Aorta (tissue), 5 donors: Measurements from ENCODE around the gene INTS15. TPM values are rescaled to one million over a fixed set of nuclear protein-coding genes. Genes with fewer than 3 reads are reported as not detected.
A peak's percentile ranks its signal among the peaks of the same experiment; 100 is the strongest.
"Not testable (repeated sequence)": the region's sequence is repeated elsewhere in the genome, so short reads cannot be mapped to it uniquely, and the experiment has no call there.

Experiments used
- ATAC-seq: fragments of 200-7000 bp; cut with Tn5 transposase; one replicate; pipeline ENCODE4 v1.9.1; 2022; ENCODE audit warnings: moderate library complexity; ENCODE audit not compliant: low FRiP score
- DNase-seq, 2 donors: peaks; one replicate each; pipeline ENCODE4 v3.0.0-alpha.2; 2020
- H3K27ac ChIP-seq, 2 donors: one replicate each; pipeline ENCODE4 v1.5.1; 2013; ENCODE audit warnings: low read length in 2 of 2, mild to moderate bottlenecking in 2 of 2, moderate library complexity in 2 of 2, control low read depth in 1 of 2, inconsistent platforms in 1 of 2, low read depth in 1 of 2
- H3K27me3 ChIP-seq, 2 donors: one replicate each; pipeline ENCODE4 v1.6.1; 2013; ENCODE audit warnings: control low read depth in 1 of 2, low read length in 1 of 2, mild to moderate bottlenecking in 1 of 2, moderate library complexity in 1 of 2; ENCODE audit not compliant: insufficient read depth in 2 of 2, control insufficient read depth in 1 of 2
- H3K36me3 ChIP-seq, 2 donors: one replicate each; pipeline ENCODE4 v1.6.1; 2013; ENCODE audit warnings: control low read depth in 1 of 2, low read length in 1 of 2, mild to moderate bottlenecking in 1 of 2; ENCODE audit not compliant: insufficient read depth in 2 of 2, control insufficient read depth in 1 of 2
- H3K4me1 ChIP-seq, 2 donors: one replicate each; pipeline ENCODE4 v1.6.1; 2013; ENCODE audit warnings: low read length in 2 of 2, control low read depth in 1 of 2, mild to moderate bottlenecking in 1 of 2, moderate library complexity in 1 of 2; ENCODE audit not compliant: insufficient read depth in 2 of 2, control insufficient read depth in 1 of 2
- H3K4me3 ChIP-seq, 2 donors: one replicate each; pipeline ENCODE4 v1.5.1; 2013; ENCODE audit warnings: low read length in 2 of 2, control low read depth in 1 of 2, mild to moderate bottlenecking in 1 of 2
- H3K9me3 ChIP-seq: one replicate; pipeline ENCODE4 v1.6.1; 2013; ENCODE audit warnings: mild to moderate bottlenecking, low read length; ENCODE audit not compliant: control insufficient read depth
- WGBS, 2 donors: extraction: QIAGEN DNeasy Blood & Tissue Kit; methylation state at CpG; one replicate each; pipeline ENCODE4 v1.1.7; 2013; 5-methylcytosine and 5-hydroxymethylcytosine counted together
- intact Hi-C, 2 donors: fragments of 100-400 bp; cut with DNase I; formaldehyde crosslinking; loops; one replicate each; pipeline versions ENCODE4 v1.14.2 to v1.15.0; 2022
- polyA plus RNA-seq, 2 donors: library from polyadenylated mRNA; stranded (reverse); fragments of 200-250 nt; gene quantifications; one replicate each; pipeline ENCODE4 v1.2.3, GENCODE V29; 2013
- total RNA-seq, 2 donors: library from RNA; stranded (reverse); fragmentation: NEBNext Ultra II Directional; extraction: Animal tissue kit (Norgen Biotek cat#: 25700); gene quantifications; one replicate each; pipeline ENCODE4 v1.2.1, GENCODE V29; 2021
- donor health status: healthy with polysubstance abuse.
- donor health status: Bipolar disorder and iron deficiency.
- donor health status: DM: no; HTN: no; CAD: no.
- donor health status: DM: no; HTN: no; CAD: no.
- donor health status: DM: yes; HTN: yes; CAD: no.

Gene INTS15
- total and polyA plus RNA-seq, 4 donors: 12.8 to 28.8 (median 24.5) TPM

GRCh38 chr7:6575281-6576023 is 14.4 kb upstream of the INTS15 start:
- DNase-seq (no peak), ATAC-seq (no peak)
- 59 to 70% methylated on average over 9 of the region's 9 CpGs for WGBS, 2 donors
- H3K4me3 ChIP-seq: no peak overlapping the region
- no peak overlapping the region for H3K27ac ChIP-seq
- H3K36me3 ChIP-seq: no peaks in the 10 kb centered on the region
- no peaks in the 10 kb centered on the region for H3K4me1 ChIP-seq
- no peaks in the 10 kb centered on the region for H3K27me3 ChIP-seq
- intact Hi-C loops: no loop called here
- H3K9me3 ChIP-seq: no peaks in the 10 kb centered on the region

- Histone ChIP-seq H3K9me3 (no peaks in the 10 kb centered on the region), H3K27me3 (no peaks in the 10 kb centered on the region), H3K4me3 (no peak overlapping the region), H3K36me3 (no peaks in the 10 kb centered on the region), H3K27ac (no peak overlapping the region), H3K4me1 (no peaks in the 10 kb centered on the region)
- WGBS, 2 donors: 74 to 76% methylated on average over 14 of the region's 14 CpGs
- ATAC-seq (no peak), DNase-seq (no peak)
- intact Hi-C loops: no loop called here
These were observed 13.6 kb upstream of the INTS15 start for GRCh38 chr7:6576024-6576866.

GRCh38 chr7:6576867-6577368 is 12.9 kb upstream of the INTS15 start:
- intact Hi-C loops: not testable (repeated sequence)

GRCh38 chr7:6577369-6578113 is 12.3 kb upstream of the INTS15 start, which contains the start of gene ZDHHC4:
ZDHHC4 (plus strand) TSS chr7:6577454; CDS start chr7:6580562, 3,108 bp downstream.
- Histone ChIP-seq H3K36me3 (peaks cover 0 to 2% of the 10 kb centered on the region in 2 donors), H3K4me1 (no peaks in the 10 kb centered on the region), H3K27ac (peak within 1 kb of the TSS; percentile 76 to 94), H3K9me3 (no peaks in the 10 kb centered on the region), H3K4me3 (peak within 1 kb of the TSS; percentile 53 to 77), H3K27me3 (no peaks in the 10 kb centered on the region)
- DNase-seq: peak; percentile 94 to 97
- WGBS, 2 donors: 11 to 12% methylated on average over 51 of the region's 51 CpGs
- ATAC-seq: peak; percentile 95
- intact Hi-C loops: no loop called here

More at GRCh38 chr7:6576867-6577368, 12.9 kb upstream of the INTS15 start:
- not testable (repeated sequence) for H3K27me3 ChIP-seq, ATAC-seq, H3K9me3 ChIP-seq, H3K36me3 ChIP-seq, H3K4me1 ChIP-seq, DNase-seq, H3K27ac ChIP-seq
- 8 to 9% methylated on average over 14 of the region's 14 CpGs for WGBS, 2 donors
- peak overlapping the region in 1 of 2 donors; percentile 53 for H3K4me3 ChIP-seq

- no peak overlapping the region for H3K4me3 ChIP-seq
- intact Hi-C loops: no loop called here
- H3K4me1 ChIP-seq: no peaks in the 10 kb centered on the region
- DNase-seq: no peak
- no peak overlapping the region for H3K27ac ChIP-seq
- WGBS, 2 donors: 90 to 91% methylated on average over 18 of the region's 18 CpGs
- no peaks in the 10 kb centered on the region for H3K9me3 ChIP-seq
- H3K36me3 ChIP-seq: peaks cover 0 to 2% of the 10 kb centered on the region in 2 donors
- no peaks in the 10 kb centered on the region for H3K27me3 ChIP-seq
- ATAC-seq: no peak
These were observed 11.4 kb upstream of the INTS15 start for GRCh38 chr7:6578114-6579084.

GRCh38 chr7:6579446-6579845 is 10.4 kb upstream of the INTS15 start:
- no peaks in the 10 kb centered on the region for H3K9me3 ChIP-seq
- H3K4me3 ChIP-seq: no peak overlapping the region
- DNase-seq: no peak
- no peaks in the 10 kb centered on the region for H3K4me1 ChIP-seq
- no peaks in the 10 kb centered on the region for H3K27me3 ChIP-seq
- 91 to 97% methylated on average over 4 of the region's 4 CpGs for WGBS, 2 donors
- H3K27ac ChIP-seq: no peak overlapping the region
- H3K36me3 ChIP-seq: peaks cover under 1 to 2% of the 10 kb centered on the region in 2 donors
- ATAC-seq: no peak
- intact Hi-C loops: no loop called here

- H3K27me3 ChIP-seq, H3K4me1 ChIP-seq, ATAC-seq, H3K4me3 ChIP-seq, DNase-seq, H3K36me3 ChIP-seq, intact Hi-C loops, H3K9me3 ChIP-seq, H3K27ac ChIP-seq: not testable (repeated sequence)
- WGBS, 2 donors: 89 to 94% methylated on average over 8 of the region's 8 CpGs
These were observed 3.9 kb upstream of the INTS15 start for GRCh38 chr7:6585746-6586432.
